COLO668 (cell line): Measurements from ENCODE around the gene SCAPER.

Experiments used
- DNase-seq: peaks from one replicate; lab custom pipeline; 2025; ENCODE audit not compliant: unreplicated experiment; lab: John Stamatoyannopoulos, UW

SCAPER gene

GRCh38 chr15:76342382-76343201, 562.5 kb downstream of the SCAPER start:
- no peak for DNase-seq

- DNase-seq = no peak
Measured at GRCh38 chr15:76342058-76342381, 563.1 kb downstream of the SCAPER start.

- DNase-seq = peak; percentile 67
Measured at GRCh38 chr15:76341366-76342057, 563.6 kb downstream of the SCAPER start.

GRCh38 chr15:76340803-76341365, 564.3 kb downstream of the SCAPER start:
- DNase-seq = peak; percentile 57

GRCh38 chr15:76340198-76340802, 564.8 kb downstream of the SCAPER start:
- DNase-seq = peak; percentile 60

- no peak for DNase-seq
Measured at GRCh38 chr15:76339305-76340197, 565.6 kb downstream of the SCAPER start.

GRCh38 chr15:76338486-76339304, 566.4 kb downstream of the SCAPER start:
- DNase-seq = no peak

GRCh38 chr15:76337696-76338485, 567.2 kb downstream of the SCAPER start:
- peak; percentile 63 for DNase-seq

GRCh38 chr15:76337059-76337695, 568.0 kb downstream of the SCAPER start:
- DNase-seq = no peak

- DNase-seq = no peak
Measured at GRCh38 chr15:76336254-76337058, 568.7 kb downstream of the SCAPER start, which contains the start of gene ISL2. Gene ISL2, plus strand, starts transcription at chr15:76336773. Its CDS starts 111 bp downstream, at chr15:76336884.

- no peak for DNase-seq
Measured at GRCh38 chr15:76335307-76336253, 569.6 kb downstream of the SCAPER start.

- DNase-seq = no peak
Measured at GRCh38 chr15:76334438-76335306, 570.5 kb downstream of the SCAPER start.

- DNase-seq = peak; percentile 10
Measured at GRCh38 chr15:76333720-76334437, 571.3 kb downstream of the SCAPER start.

GRCh38 chr15:76333309-76333708, 571.8 kb downstream of the SCAPER start:
- no peak for DNase-seq

- DNase-seq = no peak
Measured at GRCh38 chr15:76332796-76333195, 572.3 kb downstream of the SCAPER start.
